AG08396 (cell line): ENCODE results near the gene SUMF2.
"Not testable (repeated sequence)": the region's sequence is repeated elsewhere in the genome, so short reads cannot be mapped to it uniquely, and the experiment has no call there.

ENCODE experiments used
- DNase-seq: peaks from one replicate; pipeline ENCODE4 v3.0.0; 2012; ENCODE audit warnings: low spot score, mixed read lengths

The SUMF2 gene

DNA sequence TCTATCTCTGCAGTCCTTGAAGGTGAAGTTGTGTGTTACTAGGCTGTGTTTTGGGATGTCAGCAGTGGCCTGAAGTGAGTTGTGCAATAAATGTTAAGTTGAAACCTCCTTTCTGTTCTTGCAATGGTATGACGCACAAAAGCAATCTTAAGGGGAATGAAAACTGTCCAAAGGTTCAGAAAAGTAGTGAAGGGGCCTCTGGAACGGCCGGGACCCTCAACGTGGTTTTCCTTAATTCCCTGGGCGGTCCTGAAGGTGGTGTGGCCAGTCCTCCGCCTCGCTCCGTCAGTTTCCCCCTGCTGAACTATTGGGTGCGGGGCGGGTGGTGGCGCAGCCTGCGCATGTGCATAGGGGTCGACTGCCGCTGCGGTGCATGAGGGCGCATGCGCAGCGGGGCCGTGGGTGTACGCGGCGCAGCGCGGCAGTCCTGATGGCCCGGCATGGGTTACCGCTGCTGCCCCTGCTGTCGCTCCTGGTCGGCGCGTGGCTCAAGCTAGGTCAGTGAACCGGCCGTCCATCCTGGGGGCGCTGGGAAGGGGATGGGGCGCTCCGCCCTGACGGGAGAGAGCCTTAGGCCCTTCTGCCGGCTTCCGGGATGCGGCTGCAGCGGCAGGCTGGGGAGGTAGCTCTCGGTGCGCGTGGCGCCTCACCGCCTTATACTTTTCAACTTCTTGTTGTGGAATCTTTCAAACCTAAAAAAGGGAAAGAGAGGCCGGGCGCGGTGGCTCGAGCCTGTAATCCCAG, at the start of gene SUMF2:
SUMF2 (plus strand) TSS at position 405 of the 744 bp plus-strand sequence; CDS start at position 431, 26 bp downstream.
- DNase-seq = peak; percentile 99

- not testable (repeated sequence) for DNase-seq
Observed at GRCh38 chr7:56017015-56017414, 47.1 kb upstream of the SUMF2 start.

- DNase-seq = no peak
Observed at GRCh38 chr7:56019501-56019900, 44.6 kb upstream of the SUMF2 start.

GRCh38 chr7:56023500-56023899, 40.6 kb upstream of the SUMF2 start:
- no peak for DNase-seq

DNA sequence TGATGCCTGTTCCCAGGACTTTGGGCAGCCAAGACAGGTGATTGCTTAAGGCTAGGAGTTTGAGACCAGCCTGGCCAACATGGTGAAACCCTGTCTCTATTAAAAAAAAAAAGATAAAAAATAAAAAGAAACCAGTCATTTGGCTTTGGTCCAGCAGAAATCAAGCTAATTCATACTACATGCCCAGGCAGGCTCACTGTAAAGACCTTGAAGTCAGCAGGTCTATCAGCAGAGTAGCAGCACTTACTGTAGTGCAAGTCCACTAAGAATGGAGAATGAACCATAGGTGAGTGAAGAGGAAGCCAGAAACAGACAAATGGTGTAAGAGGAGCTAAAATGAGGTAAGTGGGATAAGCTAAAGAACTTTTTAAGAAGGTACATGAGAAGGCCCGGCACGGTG, 37.5 kb upstream of the SUMF2 start:
- no peak for DNase-seq

- no peak for DNase-seq
Observed at GRCh38 chr7:56028942-56029630, 35.0 kb upstream of the SUMF2 start.

DNA sequence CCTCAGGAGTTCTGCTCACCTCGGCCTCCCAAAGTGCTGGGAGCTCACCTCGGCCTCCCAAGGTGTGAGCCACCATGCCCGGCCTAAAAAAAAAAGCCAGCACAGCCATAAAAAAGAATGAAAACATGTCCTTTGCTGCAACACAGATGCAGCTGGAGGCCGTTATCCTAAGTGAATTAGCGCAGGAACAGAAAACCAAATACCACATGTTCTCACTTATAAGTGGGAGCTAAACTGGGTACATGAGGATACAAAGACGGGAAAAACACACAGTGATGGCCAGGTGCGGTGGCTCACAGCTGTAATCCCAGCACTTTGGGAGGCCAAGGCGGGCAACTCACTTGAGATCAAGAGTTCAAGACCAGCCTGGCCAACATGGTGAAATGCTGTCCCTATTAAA, 33.7 kb upstream of the SUMF2 start:
- no peak for DNase-seq

DNA sequence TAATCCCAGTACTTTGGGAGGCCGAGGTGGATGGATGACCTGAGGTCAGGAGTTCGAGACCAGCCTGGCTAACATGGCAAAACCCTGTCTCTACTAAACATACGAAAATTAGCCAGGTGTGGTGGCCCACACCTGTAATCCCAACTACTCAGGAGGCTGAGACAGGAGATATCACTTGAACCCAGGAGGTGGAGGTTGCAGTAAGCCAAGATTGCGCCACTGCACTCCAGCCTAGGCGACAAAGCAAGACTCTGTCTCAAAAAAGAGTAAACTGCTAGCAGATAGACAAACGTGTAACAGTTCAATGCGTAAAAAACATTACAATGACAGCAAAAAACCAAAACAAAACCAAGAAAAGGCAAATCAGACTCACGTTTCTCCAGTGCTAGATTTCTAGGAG, 32.5 kb upstream of the SUMF2 start:
- DNase-seq = not testable (repeated sequence)

GRCh38 chr7:56032578-56032977, 31.5 kb upstream of the SUMF2 start:
- DNase-seq = not testable (repeated sequence)

DNA sequence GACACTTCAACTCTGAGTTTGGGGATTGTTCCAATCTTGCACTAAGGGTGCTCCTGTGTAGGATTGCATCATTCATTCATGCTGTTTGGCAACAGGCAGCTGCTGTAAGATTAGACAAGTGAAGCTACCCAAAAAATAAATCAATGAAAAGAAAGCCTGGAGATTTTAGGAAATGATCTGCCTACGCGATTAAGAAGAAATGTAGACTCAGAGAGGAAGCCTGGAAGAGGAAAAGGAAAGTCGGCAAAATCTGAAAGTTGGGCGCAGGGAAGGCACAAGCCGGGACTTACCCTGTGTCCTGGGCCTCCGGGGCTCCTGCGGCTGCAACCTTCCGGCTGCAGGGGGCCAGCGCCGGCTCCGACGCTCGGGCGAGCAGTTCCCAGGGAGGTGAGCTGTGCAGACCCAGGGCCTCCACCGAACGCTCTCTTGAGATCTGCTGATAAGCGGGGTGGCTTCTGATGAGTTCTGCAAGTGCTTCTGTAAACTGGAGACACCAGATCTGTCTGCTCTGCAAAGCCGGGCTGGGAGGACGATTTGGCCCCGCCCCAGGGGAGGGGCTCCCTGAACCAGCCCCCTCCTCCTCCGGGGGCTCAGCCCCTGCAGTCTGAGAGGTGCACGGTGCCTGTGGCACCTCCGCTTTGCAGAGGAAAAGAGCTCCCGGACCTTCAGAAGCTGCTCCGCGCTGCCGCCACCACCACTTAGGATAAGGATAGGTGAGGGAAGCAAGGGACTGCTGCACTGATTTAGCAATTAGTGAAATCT, 30.2 kb upstream of the SUMF2 start:
- DNase-seq = peak; percentile 66

GRCh38 chr7:56040730-56041129, 23.4 kb upstream of the SUMF2 start:
- DNase-seq = no peak

DNA sequence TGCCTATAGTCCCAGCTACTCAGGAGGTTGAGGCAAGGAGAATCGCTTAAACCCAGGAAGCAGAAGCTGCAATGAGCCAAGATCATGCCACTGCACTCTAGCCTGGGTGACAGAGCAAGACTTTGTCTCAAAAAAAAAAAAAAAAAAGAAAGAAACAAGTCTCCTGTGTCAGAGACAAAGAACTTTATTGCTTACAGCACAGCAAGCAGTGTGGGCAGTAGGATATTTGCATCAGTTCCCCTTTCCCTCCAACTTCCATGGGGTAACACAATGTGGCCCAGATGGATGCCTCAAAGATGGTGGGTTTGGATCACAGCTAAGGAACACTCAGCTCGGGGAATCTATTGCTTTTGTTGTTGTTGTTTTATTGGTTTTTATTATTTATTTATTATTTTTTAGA, 18.3 kb upstream of the SUMF2 start:
- DNase-seq = not testable (repeated sequence)

DNA sequence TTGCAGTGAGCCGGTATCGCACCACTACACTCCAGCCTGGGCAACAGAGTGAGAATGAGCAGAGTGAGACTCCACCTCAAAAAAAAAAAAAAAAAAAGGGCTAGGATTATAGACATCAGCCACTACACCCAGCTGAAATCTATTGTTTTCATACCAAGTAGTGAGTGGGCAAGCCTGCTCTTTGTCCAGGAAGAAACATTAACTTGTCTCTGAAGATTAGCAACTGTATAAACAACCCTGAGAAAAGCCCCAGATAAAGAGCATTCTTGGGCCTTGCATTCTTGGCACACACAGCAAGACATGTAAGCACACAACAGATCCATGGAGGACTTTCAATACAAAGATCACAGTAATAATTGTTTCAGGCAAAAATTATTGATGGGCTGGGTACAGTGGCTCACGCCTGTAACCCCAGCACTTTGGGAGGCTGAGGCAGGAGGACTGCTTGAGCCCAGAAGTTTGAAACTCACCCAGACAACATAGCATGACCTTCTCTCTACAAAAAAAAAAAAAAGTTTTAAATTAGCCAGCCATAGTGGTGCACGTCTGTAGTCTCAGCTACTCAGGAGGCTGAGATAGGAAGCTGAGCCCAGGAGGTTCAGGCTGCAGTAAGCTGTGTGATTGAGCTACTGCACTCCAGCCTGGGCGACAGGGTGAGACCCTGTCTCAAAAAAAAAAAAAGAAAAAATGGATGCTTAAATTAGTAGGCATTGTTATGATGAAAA, 17.2 kb upstream of the SUMF2 start:
- DNase-seq = peak; percentile 40

DNA sequence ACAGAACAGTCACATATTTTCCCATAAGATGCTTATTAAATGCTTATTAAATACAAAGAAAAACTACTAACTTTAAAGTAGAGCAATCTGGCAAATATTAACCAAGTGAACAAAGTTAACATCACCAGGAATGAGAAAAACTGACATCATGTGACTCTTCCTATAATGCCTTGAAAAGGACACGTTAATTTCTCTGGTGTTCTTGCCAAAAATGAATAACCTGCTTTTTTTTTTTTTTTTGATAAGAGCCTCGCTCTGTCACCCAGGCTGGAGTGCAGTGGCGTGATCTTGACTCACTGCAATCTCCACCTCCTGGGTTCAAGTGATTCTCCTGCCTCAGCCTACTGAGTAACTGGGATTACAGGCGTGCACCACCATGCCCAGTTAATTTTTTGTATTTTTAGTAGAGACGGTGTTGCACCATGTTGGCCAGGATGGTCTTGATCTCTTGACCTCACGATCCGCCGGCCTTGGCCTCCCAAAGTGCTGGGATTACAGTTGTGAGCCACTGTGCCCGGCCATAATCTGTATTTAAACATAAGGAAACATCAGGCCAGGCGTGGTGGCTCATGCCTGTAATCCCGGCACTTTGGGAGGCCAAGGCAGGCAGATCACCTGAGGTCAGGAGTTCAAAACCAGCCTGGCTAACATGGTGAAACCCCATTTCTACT, 16.5 kb upstream of the SUMF2 start:
- DNase-seq = not testable (repeated sequence)

GRCh38 chr7:56048245-56048644, 15.8 kb upstream of the SUMF2 start:
- no peak for DNase-seq

GRCh38 chr7:56048763-56049162, 15.3 kb upstream of the SUMF2 start:
- DNase-seq = not testable (repeated sequence)

- no peak for DNase-seq
Observed at GRCh38 chr7:56051053-56051338, 13.1 kb upstream of the SUMF2 start.

DNA sequence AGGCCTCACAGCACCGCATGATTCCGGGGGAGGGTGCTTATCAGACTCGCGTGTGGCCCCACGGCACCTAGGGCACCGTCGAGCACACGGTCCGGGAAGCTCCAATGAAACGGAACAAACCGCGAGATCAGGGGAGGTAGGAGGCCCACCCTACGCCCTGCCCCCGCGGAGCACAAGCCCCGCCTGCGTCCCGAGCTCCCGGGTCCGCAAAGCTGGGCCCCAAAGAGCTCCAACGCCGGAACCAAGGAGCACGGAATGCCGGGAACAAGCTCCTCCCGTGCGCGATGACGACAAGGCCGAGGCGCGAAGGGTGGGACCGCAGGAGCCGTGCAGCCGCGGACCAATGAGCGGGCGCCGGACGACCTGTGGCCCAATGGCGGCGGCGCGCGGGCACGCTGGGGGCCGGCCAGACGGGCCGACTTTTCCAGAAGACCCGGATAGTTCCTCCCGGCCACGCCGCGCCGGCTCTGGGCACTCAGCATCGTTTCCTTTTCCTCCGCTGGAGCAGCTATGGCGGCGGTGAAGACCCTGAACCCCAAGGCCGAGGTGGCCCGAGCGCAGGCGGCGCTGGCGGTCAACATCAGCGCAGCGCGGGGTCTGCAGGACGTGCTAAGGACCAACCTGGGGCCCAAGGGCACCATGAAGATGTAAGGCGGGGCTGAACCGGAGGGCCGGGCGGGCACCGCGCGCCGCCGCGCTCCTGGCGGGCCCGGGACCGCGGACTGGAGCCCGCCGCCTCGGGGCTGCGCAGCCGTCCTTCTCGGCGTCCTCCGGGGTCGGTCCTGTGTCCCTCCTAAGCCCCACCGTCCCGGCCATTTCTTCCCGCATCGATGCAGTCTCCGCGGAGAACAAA, 12.5 kb upstream of the SUMF2 start, which contains the start of the genes CCT6A and PSPH:
CCT6A (plus strand) TSS at position 427 of the 853 bp plus-strand sequence; CDS start at position 511, 84 bp downstream.
PSPH (minus strand) TSS at position 106 of the 853 bp plus-strand sequence. CDS start 30,232 bp downstream, outside the sequence.
- peak; percentile 96 for DNase-seq

- DNase-seq = no peak
Observed at GRCh38 chr7:56053379-56053778, 10.7 kb upstream of the SUMF2 start.

- DNase-seq = no peak
Observed at GRCh38 chr7:56053993-56054392, 10.1 kb upstream of the SUMF2 start.
